GM19025 (cell line): ENCODE data around the gene IGSF6.
"Not testable (repeated sequence)": the region's sequence is repeated elsewhere in the genome, so short reads cannot be mapped to it uniquely, and the experiment has no call there.

Experiments
- ATAC-seq: cut with Tn5 transposase; IDR thresholded peaks from one replicate; pipeline ENCODE4 v1.9.1; 2021; ENCODE audit warnings: mild to moderate bottlenecking, low read depth, moderate library complexity; ENCODE audit not compliant: unreplicated experiment

The IGSF6 gene

DNA sequence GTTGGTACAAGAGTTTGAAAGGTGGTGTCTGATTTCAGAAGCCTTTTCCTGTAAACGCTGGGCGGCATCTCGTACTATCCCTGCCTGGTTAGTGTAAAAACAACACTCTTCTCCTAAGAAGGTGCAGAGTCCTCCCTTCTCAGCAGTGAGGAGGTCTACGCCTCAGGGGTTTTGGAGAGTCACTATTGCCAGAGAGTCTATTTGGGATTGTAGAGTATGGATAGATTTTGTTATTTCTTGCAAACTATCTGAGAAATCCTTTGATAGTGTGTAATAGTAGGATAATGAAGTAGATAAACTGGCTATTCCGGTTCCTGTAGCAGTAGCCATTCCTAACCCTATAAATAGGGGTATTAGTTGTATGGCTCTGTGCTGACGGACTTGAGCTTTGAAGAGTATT lies 21.5 kb downstream of the IGSF6 start:
- ATAC-seq, result not testable (repeated sequence)

DNA sequence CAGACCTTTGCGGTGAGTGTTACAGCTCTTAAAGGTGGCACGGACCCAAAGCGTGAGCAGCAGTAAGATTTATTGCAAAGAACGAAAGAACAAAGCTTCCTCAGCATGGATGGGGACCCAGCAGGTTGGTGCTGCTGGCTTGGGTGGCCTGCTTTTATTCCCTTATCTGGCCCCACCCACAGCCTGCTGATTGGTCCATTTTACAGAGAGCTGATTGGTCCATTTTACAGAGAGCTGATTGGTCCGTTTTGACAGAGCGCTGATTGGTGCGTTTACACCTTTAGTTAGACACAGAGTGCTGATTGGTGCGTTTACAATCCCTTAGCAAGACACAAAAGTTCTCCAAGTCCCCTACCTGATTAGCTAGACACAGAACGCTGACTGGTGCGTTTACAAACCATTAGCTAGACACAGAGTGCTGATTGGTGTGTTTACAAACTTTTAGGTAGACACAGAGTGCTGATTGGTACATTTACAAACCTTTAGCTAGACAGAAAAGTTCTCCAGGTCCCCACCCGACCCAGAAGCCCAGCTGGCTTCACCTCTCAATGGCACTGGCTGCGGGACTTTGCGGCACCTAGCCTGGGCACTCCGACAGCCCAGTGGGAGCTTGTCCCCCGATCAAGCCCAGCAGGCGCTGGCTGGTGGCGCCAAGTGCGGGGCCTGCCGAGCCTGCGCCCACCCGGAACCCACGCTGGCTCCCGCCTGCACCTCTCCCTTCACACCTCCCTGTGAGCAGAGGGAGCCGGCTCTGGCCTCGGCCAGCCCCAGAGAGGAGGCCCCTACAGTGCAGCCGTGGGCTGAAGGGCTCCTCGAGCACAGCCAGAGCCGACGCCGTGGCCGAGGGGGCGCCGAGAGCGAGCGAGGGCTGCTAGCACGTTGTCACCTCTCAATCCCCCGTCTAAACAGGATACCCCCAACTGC lies 22.5 kb downstream of the IGSF6 start:
- ATAC-seq, result not testable (repeated sequence)

DNA sequence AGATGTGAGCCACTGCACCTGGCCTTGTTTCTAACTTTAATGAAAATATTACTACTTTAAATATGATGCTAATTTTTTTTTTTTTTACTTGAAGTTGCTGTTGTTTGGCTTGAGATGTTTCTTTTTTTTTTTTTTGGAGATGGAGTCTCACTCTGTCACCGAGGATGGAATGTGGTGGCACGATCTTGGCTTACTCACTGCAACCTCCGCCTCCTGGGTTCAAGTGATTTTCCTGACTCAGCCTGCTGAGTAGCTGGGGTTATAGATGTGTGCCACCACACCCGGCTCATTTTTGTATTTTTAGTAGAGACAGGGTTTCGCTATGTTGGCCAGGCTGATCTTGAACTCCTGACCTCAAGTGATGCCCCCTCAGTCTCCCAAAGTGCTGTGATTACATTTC lies 23.6 kb downstream of the IGSF6 start:
- no peak for ATAC-seq

DNA sequence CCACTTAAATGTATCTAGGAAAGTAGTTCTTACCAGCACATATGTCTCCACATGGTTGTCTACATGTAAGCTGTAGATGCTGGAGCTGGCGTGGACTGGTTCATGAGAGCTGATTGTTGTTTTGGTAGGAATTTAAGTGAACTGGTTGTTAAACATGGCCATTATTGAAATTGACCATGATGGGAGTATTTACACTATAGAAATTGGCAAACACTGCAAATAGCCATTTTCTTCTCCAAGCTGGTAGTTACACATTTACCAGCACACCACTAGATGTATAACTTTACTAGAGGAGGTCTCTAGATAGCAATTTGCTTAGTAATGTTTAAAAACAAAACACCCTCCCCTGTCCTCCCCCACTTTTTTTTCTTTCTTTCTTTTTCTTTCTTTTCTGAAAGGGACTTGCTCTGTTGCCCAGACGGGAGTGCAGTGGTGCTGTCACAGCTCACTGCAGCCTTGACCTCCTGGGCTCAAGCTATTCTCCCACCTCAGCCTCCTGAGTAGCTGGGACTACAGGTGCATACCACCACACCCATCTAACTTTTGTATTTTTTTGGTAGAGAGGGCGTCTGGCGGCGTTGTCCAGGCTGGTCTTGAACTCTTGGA lies 24.2 kb downstream of the IGSF6 start:
- ATAC-seq, result no peak

DNA sequence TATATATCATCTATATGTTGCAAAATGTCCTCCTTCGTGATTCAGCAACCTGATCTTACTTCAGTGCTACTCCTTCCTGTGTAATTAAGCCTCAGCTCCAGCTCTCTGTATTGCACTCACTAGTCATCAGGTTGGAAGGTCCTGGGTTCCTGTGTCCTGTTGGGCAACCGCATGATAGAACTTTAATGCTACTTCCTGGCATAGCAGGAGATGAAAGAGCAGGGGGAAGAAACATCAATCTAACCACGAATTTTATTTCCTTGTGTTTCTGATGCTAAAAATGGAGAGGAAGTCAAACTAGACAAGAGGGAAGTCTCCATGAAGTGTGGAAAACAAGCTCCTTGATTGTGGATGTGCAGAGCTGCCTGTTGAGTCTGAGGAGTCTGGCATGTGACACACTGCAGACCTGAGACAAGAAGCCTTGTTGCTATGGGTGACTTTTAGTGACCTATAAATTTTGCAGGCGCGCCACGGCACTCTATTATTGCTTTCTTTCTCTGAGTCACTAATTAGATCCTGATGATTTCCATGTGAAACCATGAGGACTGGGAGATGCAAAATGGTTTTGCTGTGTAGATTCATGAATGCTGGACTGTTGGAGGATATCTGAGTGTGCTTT lies 25.6 kb downstream of the IGSF6 start:
- ATAC-seq, result no peak

DNA sequence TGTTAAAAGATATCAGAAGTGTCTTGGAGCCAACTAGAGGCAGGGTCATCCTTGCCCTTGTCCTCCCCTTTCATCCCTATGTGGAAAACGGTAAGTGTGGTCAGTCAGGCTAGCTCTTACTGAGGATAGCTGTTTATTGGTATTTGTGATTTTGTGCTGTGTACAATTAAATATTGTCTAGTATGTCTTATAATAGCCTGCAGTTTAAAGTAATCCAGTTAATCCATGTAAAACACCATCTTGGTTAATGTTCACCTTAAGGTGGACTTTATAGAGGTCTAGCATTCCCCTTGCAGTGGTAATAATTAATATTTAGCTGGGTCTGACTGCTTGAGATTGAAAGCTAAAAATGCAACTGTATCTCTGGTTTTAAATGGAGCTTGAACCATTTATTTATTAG lies 27.4 kb downstream of the IGSF6 start:
- ATAC-seq, result no peak

DNA sequence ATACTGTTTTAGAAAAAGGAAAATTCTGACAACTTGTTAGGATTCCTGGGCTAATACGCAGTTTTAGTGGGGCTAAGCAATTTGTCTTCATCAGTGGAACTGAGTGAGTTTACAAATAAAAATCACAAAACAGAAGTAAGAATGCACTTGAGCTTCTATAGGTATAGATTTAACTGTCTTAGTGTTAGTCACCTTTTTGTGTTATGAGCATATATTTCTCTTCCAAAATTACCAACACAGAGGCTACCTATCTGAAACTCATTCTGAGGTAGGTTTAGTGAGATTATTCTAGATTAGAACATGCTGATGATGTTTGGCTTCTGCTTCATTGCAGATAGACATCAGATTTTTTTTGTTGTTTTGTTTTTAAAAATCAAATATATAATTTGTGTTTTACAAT lies 29.9 kb downstream of the IGSF6 start:
- no peak for ATAC-seq

DNA sequence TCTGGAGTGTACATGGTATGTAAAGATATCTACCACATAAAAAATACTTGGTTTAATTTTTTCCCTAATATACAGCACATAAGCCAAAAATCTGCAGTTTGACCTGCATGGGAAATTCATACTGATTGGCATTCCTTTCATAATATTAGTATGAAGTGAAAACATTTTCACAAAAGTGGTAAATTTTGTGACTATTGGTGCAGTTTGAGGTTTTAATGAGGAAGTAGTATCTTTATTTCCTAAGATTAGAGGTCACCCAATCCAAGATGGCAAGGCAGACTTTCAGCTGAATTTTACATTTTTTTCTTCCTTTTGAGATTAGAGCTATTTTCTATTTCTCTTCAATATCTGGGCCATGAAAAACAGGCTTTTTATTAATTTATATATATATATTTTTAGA lies 31.8 kb downstream of the IGSF6 start:
- no peak for ATAC-seq

DNA sequence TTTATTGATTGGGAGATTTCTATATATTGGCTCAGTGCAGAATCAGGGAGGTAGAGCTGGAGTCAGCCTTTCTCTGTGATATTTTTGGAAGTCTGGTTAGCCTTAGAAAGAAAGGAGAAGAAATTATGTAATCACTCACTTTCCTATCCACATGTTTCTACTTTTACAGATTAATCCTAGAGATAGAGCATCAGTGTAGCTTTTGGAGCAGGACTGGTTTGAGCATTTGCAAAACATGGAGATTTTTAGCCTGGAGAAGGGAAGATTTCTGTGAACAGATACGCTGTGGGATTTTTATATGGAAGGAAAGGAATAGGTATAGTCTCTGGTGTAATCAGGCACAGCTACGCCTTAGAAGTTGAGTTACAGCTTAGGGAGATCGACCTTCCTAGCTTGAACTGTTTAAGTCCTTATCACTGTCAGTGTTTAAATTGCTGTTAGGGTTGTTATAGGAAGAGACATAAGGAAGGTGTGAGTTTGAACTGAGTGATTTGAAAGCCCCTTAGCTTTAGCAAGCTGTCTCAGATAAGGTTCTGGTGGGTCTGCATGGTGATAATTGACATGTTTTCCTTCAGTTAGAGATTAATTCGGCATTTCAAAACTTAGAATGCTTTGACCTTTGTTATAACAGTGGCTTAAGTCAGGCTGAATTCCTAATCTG lies 32.5 kb downstream of the IGSF6 start:
- no peak for ATAC-seq

DNA sequence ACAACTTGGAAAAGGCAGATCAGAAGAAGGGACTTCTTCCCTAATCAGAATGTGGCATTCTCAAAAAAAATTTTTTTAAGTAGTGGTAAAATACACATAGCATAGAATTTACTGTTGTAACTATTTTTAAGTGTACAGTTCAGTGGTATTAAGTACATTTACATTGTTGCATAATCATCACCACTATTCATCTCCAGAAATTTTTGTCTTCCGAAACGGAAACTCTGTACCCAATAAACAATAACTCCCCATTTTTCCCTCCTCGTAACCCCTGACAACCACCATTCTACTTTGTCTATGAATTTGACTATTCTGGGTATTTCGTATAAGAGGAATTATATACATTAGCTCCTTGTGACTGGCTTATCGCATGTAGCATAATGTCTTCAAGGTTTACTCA lies 34.1 kb downstream of the IGSF6 start:
- no peak for ATAC-seq

DNA sequence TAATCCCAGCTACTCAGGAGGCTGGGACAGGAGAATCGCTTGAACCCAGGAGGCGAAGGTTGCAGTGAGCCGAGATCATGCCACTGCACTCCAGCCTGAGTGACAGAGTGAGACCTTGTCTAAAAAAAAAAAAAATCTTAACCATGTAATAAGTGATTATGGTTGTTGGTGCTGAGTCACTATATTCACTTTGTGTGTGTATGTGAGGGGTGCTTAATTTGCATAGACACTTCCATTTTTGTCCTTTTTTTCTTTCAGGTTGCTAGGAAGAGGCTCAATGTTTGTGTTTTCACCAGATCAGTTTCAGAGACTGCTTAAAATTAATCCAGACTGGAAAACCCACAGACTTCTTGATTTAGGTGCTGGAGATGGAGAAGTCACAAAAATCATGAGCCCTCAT lies 34.8 kb downstream of the IGSF6 start:
- no peak for ATAC-seq

DNA sequence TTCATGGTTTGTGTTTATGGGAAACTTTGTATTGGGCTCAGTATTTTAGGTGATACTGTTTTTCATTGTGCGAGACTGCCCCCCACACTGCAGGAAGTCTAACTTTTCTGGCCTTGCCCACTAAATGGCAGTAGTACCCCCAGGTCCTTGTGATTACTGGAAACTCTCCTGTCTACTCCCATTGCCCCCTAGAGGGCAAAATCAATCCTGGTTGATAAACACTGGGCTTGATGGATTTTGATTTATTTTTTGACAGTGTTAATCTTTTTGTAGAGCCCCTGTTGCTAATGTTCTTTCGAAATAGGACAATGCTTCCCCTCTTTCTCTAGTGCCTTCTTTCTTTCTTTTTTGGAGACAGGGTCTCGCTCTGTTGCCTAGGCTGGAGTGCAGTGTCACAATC lies 37.5 kb downstream of the IGSF6 start:
- no peak for ATAC-seq

DNA sequence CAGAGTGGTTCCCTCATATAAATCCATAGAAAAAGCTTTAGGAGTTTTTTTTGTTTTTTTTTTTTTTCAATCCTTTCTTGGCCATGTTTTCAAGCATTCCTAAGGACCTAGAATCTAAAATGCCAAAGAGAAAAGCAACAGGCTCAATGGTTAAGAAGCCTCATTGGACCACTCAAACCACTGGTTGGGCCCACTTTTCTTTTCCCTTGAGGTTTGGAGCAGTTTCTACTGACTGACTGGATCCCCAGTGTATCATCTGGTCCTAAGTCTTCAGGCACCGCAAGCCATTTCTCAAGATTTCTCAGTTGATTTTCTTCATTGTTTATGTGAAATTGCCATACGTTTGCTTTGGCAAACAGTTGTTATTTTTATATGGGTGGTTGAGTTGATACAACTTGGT lies 38.6 kb downstream of the IGSF6 start:
- ATAC-seq, result no peak

DNA sequence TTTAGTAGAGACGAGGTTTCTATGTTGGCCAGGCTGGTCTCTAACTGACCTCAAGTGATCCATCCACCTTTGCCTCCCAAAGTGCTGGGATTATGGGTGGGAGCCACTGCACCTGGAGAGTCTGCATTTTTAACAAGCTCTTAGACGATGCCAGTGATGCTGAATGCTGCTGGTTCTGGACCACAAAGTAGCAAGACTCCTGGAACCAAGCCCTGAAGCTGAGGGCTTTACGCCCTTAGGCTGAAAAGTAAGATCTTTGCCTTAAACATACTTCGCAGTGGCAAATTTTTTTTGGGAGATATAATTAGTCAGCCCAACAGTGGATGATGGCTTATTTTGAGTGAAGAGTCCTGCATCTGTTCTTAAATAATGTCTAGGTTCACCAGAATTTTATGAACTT lies 39.0 kb downstream of the IGSF6 start:
- no peak for ATAC-seq

DNA sequence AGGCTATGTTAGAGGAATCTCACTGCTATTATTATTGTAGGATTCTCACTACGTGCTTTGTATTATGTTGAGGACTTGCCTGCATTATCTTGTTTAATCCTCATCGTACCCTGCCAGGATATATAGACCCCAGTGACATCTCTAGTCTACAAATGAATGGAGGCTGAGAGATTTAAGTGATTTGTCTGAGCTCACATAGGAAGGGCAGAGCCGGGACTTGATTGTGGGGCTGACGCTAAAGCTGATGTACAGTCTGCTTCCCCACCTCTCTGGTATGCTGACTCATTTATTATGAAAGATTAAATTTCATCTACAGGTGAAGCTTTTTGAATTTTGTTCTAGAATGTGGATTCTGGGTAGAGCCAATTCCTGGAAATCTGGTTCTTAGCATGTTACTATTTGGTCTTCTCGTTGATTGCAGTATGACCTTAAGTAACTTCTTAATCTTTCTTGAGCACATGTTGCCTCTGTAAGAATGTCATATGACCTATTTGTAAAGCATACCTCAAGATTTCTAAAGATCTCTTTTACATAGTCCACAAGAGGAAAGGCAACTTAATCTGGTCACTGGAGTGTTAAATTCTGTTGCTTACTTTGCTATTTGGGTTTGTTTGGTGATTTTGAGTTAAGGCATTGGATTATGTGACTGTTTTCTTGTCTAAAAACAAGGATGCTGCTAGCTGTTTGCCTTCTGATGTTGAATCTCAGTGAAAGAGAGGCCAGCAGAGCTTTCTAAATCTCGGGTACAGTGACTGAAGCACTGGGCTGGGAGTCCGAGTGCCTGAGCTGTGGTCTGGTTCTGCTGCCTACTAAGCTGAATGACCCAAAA lies 40.6 kb downstream of the IGSF6 start:
- ATAC-seq, result no peak

DNA sequence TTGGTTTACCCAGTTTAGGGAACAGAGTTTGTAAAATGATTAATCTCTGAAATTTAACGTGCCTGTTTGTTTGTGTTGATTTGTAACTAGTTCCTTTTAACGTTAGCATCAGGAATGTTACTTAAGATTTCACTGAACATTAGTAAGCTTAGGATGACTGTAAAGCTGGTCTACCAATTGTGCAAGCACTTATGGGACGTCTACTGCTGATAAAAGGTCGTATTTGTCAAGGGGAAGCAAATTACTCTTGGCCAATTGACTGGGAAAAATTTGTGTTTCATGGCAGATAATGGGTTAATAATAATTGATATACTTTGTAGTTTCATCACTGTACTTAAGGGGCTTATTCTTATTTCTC lies 41.2 kb downstream of the IGSF6 start:
- ATAC-seq, result no peak

DNA sequence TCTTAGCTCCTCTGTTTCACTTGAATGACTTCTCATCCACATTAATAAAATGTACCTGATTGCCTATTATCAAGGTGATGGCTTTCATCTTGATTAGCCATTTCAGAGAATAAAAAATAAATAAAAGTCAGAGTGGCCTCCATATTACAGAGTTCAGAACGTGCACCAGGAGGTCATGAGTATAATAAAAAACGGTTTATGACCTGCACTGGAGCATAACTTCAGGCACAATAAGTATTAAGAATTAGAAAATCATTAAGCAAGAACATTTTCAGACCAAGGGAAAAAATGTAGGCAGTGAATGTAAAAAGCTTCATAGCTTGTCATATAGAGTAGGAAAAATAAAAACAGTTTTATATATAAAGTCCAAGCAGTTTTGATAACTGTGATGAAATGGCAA lies 41.6 kb downstream of the IGSF6 start:
- no peak for ATAC-seq

DNA sequence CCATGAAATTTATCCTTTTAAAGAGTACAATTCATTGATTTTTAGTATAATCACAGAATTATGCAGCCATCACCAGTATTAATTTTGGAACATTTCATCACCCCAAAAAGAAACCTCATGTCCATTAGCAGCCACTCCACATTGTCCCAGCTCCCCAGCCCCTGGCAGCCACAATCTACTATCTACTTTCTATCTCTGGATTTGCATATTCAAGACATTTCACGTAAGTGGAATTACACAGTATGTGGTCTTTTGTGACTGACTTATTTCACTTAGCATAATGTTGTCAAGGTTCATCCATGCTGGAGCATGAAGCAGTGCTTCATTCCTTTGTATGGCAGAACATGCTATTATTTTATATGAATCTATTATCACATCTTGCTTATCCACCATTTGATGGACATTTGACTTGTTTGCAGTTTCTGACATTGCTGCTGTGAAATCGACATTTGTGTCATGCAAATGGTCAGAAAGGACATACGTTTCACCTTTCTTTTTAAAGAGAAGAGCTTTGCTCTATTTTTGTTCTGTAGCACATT lies 42.3 kb downstream of the IGSF6 start:
- no peak for ATAC-seq

DNA sequence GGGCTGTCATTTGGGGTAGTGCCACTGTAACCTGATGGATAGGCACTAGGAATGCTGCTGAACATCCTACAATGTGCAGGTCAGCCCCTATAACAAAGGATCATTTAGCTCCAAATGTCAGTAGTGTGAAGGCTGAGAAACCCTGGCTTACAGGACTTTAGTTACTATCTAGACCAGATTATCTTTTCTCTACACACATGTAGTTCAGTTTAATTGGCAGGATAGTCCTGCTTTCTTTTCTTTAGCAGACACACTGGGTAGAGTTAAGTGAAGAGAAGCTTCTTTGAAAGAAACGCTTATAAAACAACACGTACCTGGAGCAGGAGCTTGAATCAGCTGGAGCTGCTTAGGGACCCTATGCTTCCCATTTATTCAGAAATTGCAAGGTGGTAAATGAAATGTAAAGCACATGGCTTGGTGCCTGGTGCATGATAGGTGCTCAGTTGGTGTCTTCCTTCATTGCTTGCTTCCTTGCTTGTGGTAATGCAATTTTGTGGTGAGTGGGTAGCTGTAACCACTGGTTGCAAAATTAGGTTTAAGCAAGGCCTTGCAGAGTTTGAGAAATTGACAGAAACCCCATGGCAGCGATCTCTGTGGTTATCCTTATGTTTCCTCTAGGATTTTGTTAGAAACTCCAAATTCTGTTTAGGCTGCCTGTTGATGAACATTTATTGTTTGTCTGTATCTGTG lies 43.6 kb downstream of the IGSF6 start:
- ATAC-seq, result no peak

DNA sequence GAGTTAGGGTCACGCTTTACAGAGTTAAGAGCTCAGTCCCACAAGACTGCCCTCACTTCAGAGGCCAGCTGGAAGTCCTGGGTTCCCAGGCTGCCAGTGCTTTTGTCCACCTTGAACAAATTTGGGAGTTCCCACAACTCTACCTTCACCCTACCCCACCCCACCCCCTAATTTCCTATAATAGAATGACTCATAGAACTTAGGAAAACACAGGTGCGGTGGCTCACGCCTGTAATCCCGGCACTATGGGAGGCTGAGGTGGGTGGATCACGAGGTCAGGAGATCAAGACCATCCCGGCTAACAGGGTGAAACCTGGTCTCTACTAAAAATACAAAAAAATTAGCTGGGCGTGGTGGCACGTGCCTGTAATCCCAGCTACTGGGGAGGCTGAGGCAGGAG lies 46.6 kb downstream of the IGSF6 start:
- not testable (repeated sequence) for ATAC-seq
